Measurements from ENCODE around the gene RFX7. TPM values are rescaled to one million over a fixed set of nuclear protein-coding genes. Genes with fewer than 3 reads are reported as not detected.

The RFX7 gene
- total and polyA plus RNA-seq, 2 of the 4 experiments (the other 2 are of a cell fraction) = 4.1 to 10.6 TPM

GRCh38 chr15:56187665-56188064, 56.0 kb downstream of the RFX7 start:
- H4K91ac ChIP-seq (ENCODE audit: insufficient read depth, low read depth, low read length) = no peak overlapping the region
- H3K9me1 ChIP-seq (ENCODE audit: insufficient read depth, low read length) = peaks cover 3% of the 10 kb centered on the region; the same call in 1 of the 2 replicates
- H4K8ac ChIP-seq (ENCODE audit: low read depth in 2 of 2, low read length in 2 of 2) = no peak overlapping the region
- no peak overlapping the region for H3K18ac ChIP-seq (ENCODE audit: low read depth, low read length)
- no peak overlapping the region for H2AK9ac ChIP-seq (replicated peaks; ENCODE audit: low read depth, low read length, poor library complexity)
- no peak overlapping the region for H2BK5ac ChIP-seq (ENCODE audit: low read depth, low read length, poor library complexity, severe bottlenecking)
- ChIA-PET CTCF (no interaction called here), POLR2A (ENCODE audit: unreplicated experiment) (no interaction called here)
- no CpG with 5 or more reads among the region's 1 CpG for WGBS, 2 experiments (ENCODE audit: extremely low coverage in 2 of 2, insufficient read length in 1 of 2)
- H4K20me1 ChIP-seq (ENCODE audit: insufficient read depth, low read length) = peaks cover 35% of the 10 kb centered on the region
- dilution Hi-C loops (cut with HindIII; ENCODE audit: low sequenced_read_pairs, unreplicated experiment) = no loop called here
- no TSS peak for BruUV-seq (replicated peaks)
- DNase-seq (no peak), ATAC-seq (ENCODE audit: low read depth) (no peak)
- H3K4me2 ChIP-seq (ENCODE audit: low read depth, low read length) = no peak overlapping the region
- no peaks in the 10 kb centered on the region for H3K4me1 ChIP-seq (ENCODE audit: control insufficient read depth, insufficient read depth, low read length)
- H2BK20ac ChIP-seq (ENCODE audit: low read depth, low read length) = no peak overlapping the region
- in situ Hi-C loops (cut with MboI; ENCODE audit: low sequenced_read_pairs) = no loop called here
- H3K27ac ChIP-seq (ENCODE audit: insufficient read depth, low read length) = no peak overlapping the region
- H3K9me3 ChIP-seq (ENCODE audit: control insufficient read depth, insufficient read depth, low read length) = no peaks in the 10 kb centered on the region
- no peak overlapping the region for H2AK5ac ChIP-seq (ENCODE audit: low read depth, low read length)
- intact Hi-C loops (cut with micrococcal nuclease) = no loop called here
- H2BK15ac ChIP-seq (ENCODE audit: low read depth, low read length) = no peak overlapping the region
- peaks cover 29 to 60% of the 10 kb centered on the region in 2 experiments for H3K79me1 ChIP-seq (ENCODE audit: low read depth in 1 of 2, low read length in 2 of 2)
- H2BK120ac ChIP-seq (ENCODE audit: low read depth, low read length) = no peak overlapping the region
- no peaks in the 10 kb centered on the region for H3K36me3 ChIP-seq (ENCODE audit: control insufficient read depth, insufficient read depth, low read length)
- H3K4me3 ChIP-seq (ENCODE audit: insufficient read depth, low read depth, low read length) = no peak overlapping the region
- H3K56ac ChIP-seq (ENCODE audit: extremely low read depth, insufficient read depth, low read length) = no peak overlapping the region
- no peak for TF ChIP-seq FOS (IDR thresholded peaks at IDR 0.05; ENCODE audit: low read depth, low read length)
- no peak for TF ChIP-seq CHD1 (IDR thresholded peaks at IDR 0.05; ENCODE audit: low read depth, low read length)
- no peak for TF ChIP-seq USF2 (IDR thresholded peaks at IDR 0.05; ENCODE audit: low read depth, low read length)
- TF ChIP-seq SMC3 (IDR thresholded peaks at IDR 0.05; ENCODE audit: low read depth, low read length) = no peak
- no peak for TF ChIP-seq NFE2L2 (IDR thresholded peaks at IDR 0.05; ENCODE audit: low read depth, low read length)
- TF ChIP-seq BHLHE40 (IDR thresholded peaks at IDR 0.05; ENCODE audit: low read depth, low read length) = no peak
- no peak for TF ChIP-seq CEBPB (IDR thresholded peaks at IDR 0.05; ENCODE audit: low read depth, low read length)
- TF ChIP-seq ELK1 (IDR thresholded peaks at IDR 0.05; ENCODE audit: borderline replicate concordance, low read depth, low read length) = no peak
- no peak for TF ChIP-seq RCOR1 (IDR thresholded peaks at IDR 0.05; ENCODE audit: insufficient replicate concordance, low read length)
- no peak for TF ChIP-seq POLR2A (IDR thresholded peaks at IDR 0.05; ENCODE audit: low read depth, low read length)
- TF ChIP-seq MAZ (IDR thresholded peaks at IDR 0.05; ENCODE audit: borderline replicate concordance, low read depth, low read length) = no peak
- no peak for TF ChIP-seq RAD21 (IDR thresholded peaks at IDR 0.05; ENCODE audit: low read length)
- TF ChIP-seq CTCF (conservative IDR thresholded peaks at IDR 0.05; ENCODE audit: low read depth, low read length) = no peak
- TF ChIP-seq MXI1 (IDR thresholded peaks at IDR 0.05; ENCODE audit: borderline replicate concordance, low read depth, low read length) = no peak
- TF ChIP-seq MAFK (IDR thresholded peaks at IDR 0.05; ENCODE audit: low read depth, low read length) = no peak
- TF ChIP-seq RFX5 (IDR thresholded peaks at IDR 0.05; ENCODE audit: low read depth, low read length) = no peak
- H3K14ac ChIP-seq (replicated peaks; ENCODE audit: low read depth, low read length) = no peak overlapping the region
- no peak overlapping the region for H4K5ac ChIP-seq (ENCODE audit: low read depth, low read length)
- H3K23ac ChIP-seq (ENCODE audit: low read depth, low read length) = no peak overlapping the region
- H3K27me3 ChIP-seq (ENCODE audit: control insufficient read depth, insufficient read depth, low read length) = no peaks in the 10 kb centered on the region
- H2AFZ ChIP-seq (replicated peaks; ENCODE audit: low read length, poor library complexity) = no peak overlapping the region
- H3K9ac ChIP-seq (ENCODE audit: low read depth, low read length) = no peak overlapping the region
- no peak overlapping the region for H3K4ac ChIP-seq (ENCODE audit: low read depth, low read length)
